Fibroblast of peridontal ligament (primary cell): ENCODE measurements around the gene RPS6KL1.

Experiments
- DNase-seq: peaks from one replicate; pipeline ENCODE4 v3.0.0-alpha.2; 2010; ENCODE audit errors: extremely low read depth

Gene RPS6KL1

DNA sequence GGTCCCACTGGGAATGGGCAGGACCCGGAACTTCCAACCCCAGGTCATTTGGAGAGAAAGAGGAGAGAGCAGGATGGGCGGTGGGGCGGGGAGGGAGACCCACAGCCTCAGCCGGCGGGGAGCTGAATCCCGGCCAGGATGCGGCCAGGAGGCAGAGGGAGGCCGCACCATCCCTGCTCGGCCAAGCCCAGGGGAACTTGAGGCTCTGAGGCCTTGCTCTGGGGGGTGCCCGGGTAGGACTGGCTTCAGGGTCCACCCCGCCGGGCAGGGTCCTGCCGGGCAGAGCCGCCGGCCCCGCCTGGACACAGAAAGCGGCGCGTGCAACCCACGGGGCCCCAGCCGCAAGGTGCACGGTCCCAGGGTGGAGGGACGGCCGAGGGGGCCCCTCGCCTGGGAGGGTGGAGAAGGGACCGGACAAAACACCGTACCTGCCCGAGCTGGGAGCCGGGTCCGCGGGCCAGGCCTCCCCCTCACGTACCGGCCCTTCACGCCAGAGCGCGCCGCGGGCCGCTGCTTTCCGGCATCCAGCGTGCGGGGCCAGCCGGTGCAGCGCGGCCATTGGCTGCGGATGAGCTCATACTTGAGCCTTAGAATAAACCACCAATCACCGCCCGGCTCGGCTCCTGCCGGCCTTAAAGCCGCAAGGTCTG lies at the start of gene RPS6KL1:
Gene RPS6KL1, minus strand, starts transcription at position 509 of the 650 bp plus-strand sequence. CDS start 1,719 bp downstream, outside the sequence.
- peak; percentile 57 for DNase-seq

- no peak for DNase-seq
These were observed 45.8 kb upstream of the RPS6KL1 start for GRCh38 chr14:74968811-74969210.

DNA sequence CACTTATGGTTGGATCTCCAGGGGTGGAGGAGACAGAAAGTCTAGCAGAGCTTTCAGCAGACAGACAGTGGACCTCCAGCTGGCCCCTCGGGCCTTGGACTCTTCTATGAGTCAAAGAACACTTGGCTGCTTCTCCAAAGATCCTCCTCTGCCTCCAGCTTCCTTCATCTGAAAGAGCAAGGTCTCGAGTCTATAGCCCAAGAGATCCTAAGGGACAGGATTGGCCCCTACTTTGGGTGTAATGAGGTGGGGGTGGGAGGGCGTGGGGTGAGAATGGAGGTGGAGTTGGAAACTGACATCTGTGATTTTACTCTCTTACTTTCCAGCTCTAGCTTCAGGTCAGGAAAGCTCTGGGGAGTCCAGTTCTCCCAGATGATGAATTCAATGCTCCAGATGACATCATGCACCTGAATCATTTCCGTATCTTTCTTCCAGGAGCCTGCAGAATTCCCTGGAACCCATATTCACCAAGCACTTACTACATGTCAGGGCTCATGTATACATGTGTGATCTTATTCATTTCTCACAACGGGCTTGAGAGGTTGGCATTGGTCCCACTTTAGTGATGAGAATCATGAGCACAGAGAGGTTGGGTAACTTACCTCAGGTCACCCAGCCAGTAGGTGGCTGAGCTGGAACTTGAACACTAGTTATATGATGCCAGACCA lies 42.6 kb upstream of the RPS6KL1 start:
- no peak for DNase-seq

DNA sequence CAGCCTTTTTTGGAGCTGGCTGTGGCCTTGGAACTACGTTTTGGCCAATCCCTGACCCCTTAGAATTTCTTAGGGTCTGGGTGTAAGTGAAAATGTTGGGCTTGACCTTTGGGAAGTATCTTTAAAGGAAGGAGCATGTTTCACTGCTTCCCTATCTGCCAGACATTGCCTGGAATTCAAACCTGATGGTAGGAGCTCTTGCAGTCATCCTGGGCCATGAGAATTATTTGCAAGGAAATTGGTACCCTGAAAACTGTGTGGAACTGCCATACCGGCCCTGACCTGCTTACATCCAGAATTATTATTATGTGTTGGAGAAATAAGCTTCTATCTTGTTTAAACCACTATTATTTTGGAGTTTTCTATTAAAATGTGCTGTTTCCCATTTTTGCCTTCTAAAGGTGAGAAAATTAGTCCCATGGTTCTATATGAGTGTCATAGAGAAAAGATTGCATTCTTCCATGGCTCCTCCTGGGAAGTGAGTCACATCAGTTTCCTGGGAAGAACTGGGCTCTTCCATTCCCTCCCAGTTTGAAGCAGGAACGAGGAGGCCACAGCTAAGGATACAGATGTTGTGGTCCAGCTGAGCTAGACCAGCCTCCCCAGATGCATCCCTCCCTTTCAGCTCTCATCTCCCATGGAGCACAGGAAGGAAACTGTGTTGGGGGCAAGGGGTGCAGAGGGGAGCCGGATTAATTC lies 41.9 kb upstream of the RPS6KL1 start:
- no peak for DNase-seq

DNA sequence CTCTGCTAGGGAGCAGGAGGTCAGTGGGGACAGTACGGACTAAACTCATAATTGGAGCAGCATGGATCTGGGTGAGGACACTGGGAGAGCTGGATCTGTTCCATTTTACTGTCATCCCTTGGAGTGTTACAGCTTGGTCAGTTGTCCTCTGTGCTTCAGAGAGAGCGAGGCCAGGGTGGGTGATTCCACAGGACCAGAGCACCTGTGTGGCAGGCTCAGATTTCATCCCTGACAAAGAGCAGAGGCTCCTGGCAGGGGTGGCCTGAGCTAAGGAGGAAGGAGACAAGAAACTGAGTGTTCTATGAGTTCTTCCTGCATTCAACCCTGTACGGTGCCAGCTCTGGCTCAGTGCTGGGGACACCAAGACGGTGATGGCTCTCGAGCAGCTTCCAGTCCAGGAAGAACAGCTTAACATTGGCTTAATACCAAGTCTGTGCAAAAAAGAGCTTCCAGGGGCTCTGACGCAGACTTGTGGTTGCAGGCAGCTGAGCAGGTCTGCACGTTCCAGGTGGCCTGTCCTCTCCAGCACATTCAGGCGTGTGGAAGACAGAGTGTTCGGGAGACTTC lies 40.7 kb upstream of the RPS6KL1 start:
- DNase-seq, result no peak

DNA sequence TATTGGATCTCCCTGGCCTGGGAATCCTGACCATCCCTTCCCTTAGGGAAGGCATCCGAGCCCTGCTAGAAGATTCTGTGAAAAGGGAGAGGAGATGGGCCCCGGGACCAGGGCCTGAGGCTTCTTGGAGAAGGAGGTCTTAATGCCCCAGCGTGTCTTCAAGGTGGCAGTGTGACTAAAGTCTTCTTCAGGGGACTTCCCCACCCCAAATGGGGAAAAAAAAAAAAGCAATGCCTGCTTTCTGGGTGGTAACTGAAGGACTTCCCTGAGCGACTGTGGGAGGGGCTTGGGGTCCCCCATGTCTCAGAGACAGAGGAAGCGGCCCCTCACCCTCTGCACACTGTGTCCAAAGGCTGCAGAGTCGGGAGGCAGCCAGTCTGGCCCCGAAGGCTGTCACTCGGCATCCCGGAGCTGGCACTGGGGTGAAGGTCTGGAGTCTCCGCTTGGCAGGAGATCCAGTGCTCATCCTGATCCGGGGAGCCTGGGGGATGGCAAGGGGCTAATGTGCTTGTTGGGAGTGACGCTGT lies 40.2 kb upstream of the RPS6KL1 start:
- no peak for DNase-seq

GRCh38 chr14:74962493-74962892 lies 39.4 kb upstream of the RPS6KL1 start:
- DNase-seq, result no peak

DNA sequence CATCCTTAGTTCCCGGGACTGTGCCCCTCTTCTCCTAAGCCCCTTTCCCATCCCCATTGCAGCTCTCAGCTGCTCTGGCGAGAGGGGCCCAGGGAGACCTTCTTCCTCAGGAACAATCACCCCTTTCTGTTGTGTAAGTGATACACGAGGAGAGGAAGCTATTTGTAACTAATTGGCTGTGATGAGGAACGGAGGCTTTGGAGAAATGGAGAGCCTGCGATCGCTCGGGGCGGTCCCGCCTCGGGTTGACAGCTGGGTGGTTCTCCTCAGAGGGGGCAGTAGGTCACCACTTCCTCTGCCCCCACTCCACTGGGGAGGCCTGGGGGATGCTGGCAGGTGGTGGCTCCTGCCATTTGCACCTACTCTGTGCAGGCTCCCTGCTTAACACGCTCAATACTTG lies 39.0 kb upstream of the RPS6KL1 start:
- no peak for DNase-seq

DNA sequence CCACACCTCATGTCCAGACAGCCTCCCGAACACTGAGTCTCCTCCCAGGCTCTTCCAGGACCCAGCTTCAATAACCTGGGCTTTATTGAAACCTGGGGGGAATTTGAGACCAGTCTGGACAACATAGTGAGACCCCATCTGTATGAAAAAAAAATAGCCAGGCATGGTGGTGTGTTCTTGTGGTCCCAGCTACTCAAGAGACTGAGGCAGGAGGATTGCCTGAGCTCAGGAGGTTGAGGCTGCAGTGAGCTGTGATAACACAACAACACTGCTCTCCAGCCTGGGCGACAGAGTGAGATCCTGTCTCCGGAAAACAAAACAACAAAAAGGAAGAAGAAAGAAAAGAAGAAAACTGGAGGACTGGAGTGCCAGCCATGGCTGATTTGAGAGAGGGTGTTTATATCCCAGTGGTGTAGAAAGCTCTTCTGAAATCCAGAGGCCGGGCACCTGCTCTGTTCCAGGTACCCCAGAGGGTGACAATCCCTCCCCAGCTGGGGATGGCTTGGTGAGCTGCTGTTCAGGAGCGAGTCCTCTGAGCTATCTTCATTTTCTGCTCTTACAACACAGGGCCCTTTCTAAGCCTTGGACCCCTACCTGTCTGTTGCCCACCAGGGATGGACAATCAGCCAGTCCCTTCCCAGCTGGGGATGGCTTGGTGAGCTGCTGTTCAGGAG lies 38.3 kb upstream of the RPS6KL1 start:
- no peak for DNase-seq

DNA sequence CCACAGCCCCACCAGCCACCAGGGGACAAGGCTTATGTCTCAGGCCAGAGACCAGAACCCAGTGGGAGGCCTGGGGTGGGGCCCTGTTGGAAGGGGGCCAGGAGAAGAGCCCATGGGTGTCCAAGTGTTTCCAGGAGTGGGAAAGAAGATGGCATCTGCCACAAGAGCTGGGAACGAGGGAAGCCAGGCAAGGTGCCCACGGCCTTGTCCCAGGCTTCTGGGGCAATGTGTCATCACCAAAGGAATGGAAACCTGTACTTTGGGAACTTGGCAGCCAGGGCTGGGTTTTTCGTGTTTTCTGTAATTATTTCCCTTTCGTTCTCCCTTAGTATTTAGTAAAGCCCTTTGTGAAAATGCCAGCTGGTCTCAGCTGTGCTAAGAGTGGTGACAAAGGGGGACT lies 37.7 kb upstream of the RPS6KL1 start:
- no peak for DNase-seq

- no peak for DNase-seq
These were observed 36.6 kb upstream of the RPS6KL1 start for GRCh38 chr14:74959596-74960180.

DNA sequence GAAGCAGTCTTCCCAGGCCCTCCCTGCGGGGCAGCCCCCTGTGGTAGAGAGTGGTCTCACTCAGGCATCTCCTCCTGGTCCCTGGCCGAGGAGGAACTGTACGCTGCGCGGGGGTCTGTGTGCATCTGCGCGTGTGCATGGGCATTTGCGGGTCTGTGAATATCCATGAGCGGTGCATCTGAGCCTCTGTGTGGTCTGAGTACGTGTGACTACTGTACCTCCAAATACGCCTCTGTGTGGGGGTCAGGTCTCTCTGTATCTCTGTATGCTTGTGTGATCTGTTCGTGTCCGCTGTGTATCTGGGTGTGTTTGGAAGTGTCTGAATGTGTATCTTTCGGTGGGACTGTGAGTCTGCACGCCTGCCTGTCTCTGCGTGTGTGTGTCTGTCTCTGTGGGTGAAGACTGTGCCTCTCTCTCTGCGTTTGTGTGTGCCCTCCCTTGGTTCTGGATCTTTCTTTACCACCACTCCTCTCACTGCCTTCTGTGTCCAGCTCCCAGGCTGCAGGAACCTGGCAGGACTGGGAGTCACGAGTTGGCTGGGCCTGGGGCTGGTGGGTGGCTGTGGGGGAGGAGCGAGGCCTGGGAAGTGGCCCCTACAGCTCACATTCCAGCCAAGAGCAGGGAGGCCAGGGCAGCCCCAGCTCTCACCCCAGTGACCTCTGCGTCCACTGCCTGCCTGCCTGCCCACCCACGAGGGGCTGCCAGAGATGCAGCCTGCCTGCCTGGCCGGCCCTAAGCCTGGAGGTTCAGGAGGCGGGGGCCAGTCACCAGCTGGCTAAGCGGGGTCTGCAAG lies 33.4 kb upstream of the RPS6KL1 start:
- no peak for DNase-seq

DNA sequence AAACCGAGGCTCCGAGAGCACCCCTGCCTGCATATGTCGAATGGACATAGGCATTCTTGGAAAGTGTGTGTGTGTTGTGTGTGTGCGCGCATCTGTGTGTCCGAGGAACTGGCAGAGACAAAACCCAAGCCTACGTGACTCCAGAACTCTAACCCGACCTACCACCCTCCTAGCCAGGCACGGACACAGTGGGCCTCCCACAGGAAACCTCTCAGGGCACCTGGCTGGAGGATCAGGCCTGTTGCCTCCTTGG lies 32.9 kb upstream of the RPS6KL1 start:
- DNase-seq, result no peak

DNA sequence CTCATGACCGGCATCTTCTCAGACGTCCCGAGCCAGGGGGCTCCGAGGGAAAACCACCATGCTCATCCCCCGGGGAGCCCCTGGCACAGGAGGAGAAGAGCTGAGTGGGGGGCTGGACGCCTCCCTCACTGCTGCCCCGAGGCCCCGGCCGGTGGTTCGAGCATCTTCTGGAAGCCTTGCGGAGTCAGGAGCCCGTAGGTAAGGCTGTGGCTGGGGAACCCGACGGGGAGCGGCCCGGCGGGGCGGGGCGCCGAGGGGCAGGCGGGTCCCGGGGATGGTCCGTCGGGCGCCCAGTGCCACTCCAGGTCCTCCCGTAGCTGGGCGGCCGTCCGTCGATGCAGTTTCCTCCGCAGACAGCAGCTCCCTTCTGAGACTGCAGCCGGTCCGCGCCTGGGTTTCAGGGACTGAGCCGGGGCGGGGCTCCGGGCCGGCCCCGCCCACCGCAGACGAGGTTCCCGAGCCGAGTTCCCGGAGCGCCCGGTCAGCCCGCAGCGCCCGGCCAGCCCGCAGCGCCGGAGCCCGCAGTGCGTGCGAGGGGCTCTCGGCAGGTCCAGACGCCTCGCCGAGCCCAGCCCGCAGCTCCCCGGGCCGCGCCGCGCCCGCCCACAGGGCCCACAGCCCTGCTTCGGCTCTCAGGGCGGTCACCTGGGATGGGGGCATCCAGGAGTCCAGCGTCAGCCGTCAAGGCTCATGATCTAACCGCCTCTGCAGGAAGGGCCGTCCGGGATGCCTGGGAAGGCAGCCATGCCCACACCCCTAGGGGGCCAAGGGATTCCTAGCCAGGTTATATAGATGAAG lies 32.4 kb upstream of the RPS6KL1 start, which contains the start of gene PGF:
Gene PGF, minus strand, starts transcription at position 369 of the 798 bp plus-strand sequence. Its CDS starts 355 bp downstream, at position 14.
- no peak for DNase-seq

GRCh38 chr14:74954947-74955228 lies 31.8 kb upstream of the RPS6KL1 start:
- DNase-seq, result no peak

DNA sequence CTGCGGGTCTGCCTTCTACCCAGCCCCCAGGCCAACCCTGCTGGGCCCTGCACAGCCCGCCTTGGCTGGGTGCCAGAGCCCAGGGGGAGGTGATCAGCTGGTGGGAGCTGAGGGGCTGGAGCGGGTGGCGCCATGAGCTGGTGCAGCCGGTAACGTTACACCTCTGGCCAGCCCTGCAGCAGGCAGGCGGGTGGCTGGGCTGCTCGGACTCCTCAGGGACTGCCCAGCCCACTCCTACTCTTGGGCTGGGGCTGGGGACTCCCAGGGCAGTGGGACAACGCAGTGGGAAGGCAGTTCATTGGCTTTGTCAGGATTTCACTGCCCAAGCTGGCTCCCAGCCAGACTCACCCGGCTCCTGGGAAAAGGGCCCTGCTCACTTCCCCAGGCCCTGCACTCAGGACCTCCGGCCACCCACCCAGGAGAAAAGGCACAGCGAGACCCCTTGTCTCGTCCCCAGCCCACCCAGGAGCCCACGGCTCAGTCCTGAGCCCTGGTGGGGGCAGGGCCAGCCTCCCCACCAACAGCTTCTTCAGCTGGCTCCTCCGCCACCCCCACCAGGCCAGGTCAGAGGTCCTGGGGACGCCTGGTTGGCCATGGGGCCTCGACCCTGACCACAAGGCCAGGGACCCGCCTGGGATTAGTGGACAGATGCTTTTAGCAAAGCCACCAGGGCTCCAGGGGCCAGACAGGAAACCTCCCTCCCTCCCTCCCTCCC lies 31.3 kb upstream of the RPS6KL1 start:
- DNase-seq, result no peak

GRCh38 chr14:74953686-74954085 lies 30.6 kb upstream of the RPS6KL1 start:
- DNase-seq, result no peak

- DNase-seq, result no peak
These were observed 29.8 kb upstream of the RPS6KL1 start for GRCh38 chr14:74952697-74953484.

DNA sequence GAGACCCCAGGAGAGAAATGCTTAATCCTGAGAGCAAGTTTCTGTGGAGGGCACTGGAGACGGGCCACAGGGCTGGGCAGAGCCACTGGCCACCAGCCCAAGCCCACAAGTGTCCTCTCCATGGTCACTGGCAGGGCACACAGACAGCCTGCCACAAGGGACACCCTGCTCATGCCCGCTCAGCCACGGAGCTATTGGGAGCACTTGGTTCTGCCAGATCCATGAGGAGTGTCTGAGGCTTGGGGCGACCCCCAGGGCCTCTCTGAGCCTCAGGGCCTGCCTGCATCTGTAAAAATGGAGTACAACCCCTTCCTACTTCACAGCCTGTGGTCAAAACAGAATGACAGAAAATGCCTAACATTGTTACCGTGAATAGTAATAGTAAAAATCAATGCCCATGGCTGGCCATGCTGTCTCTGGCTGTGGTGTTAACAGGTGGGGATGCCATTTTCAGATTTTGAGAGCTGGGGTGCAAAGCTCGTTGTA lies 29.2 kb upstream of the RPS6KL1 start:
- DNase-seq, result no peak
